Measurements from ENCODE around the gene DAPK1.

DAPK1 gene

DNA sequence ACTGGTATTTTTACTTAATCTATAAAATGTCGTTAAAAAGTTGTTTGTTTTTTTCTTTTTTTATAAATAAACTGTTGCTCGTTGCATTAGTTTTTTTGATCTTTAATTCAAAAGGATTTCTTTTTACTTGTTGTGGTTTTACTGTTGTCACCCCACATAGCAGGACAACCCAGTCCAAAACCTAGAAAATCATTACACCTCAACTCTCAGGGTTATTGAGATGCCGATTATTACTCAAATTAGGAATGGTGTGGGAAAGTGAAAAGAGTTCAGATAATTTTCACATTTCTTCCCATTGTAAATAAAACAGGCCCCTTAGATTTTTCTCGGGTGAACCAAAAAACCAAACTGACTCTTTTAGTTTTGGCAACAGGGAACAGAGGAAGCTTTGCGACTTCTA lies 210.9 kb downstream of the DAPK1 start:
- TF ChIP-seq, protein P1, sequence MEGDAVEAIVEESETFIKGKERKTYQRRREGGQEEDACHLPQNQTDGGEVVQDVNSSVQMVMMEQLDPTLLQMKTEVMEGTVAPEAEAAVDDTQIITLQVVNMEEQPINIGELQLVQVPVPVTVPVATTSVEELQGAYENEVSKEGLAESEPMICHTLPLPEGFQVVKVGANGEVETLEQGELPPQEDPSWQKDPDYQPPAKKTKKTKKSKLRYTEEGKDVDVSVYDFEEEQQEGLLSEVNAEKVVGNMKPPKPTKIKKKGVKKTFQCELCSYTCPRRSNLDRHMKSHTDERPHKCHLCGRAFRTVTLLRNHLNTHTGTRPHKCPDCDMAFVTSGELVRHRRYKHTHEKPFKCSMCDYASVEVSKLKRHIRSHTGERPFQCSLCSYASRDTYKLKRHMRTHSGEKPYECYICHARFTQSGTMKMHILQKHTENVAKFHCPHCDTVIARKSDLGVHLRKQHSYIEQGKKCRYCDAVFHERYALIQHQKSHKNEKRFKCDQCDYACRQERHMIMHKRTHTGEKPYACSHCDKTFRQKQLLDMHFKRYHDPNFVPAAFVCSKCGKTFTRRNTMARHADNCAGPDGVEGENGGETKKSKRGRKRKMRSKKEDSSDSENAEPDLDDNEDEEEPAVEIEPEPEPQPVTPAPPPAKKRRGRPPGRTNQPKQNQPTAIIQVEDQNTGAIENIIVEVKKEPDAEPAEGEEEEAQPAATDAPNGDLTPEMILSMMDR (IDR thresholded peaks at IDR 0.05; ENCODE audit: low read depth, low read length), result no peak
- H3K4me3 ChIP-seq (replicated peaks in 1 of 2; ENCODE audit: low read depth in 2 of 2, low read length in 2 of 2), result no peak overlapping the region
- DNase-seq (ENCODE audit: low read depth in 2 of 2), result no peak

- DNase-seq (ENCODE audit: low read depth in 2 of 2), result no peak
- H3K4me3 ChIP-seq (replicated peaks in 1 of 2; ENCODE audit: low read depth in 2 of 2, low read length in 2 of 2), result no peak overlapping the region
- TF ChIP-seq, protein P1 (IDR thresholded peaks at IDR 0.05; ENCODE audit: low read depth, low read length), result no peak
Measured at GRCh38 chr9:87708986-87709728, 211.5 kb downstream of the DAPK1 start.

DNA sequence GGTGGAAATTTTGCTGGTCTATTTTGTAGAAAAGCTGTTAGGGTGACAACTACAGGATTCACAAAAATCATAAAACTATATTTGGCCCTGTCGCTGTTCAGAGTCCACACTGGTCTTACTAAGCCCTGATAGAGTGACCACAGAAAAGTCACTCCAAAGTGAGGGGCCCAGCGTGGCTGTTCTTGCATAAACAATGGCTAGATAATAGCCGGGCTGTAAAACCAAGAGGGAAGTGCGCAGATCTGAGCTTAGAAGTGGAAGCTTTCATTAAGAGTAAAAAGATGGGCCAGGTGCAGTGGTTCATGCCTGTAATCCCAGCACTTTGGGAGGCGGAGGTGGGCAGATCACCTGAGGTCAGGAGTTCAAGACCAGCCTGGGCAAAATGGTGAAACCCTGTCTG lies 212.8 kb downstream of the DAPK1 start:
- no peak for DNase-seq (ENCODE audit: low read depth in 2 of 2)
- TF ChIP-seq, protein P1 (IDR thresholded peaks at IDR 0.05; ENCODE audit: low read depth, low read length), result no peak
- H3K4me3 ChIP-seq (replicated peaks in 1 of 2; ENCODE audit: low read depth in 2 of 2, low read length in 2 of 2), result no peak overlapping the region

- TF ChIP-seq, protein P1 (IDR thresholded peaks at IDR 0.05; ENCODE audit: low read depth, low read length), result no peak
- peak; percentile 86 to 88 for DNase-seq (ENCODE audit: low read depth in 2 of 2)
- H3K4me3 ChIP-seq (replicated peaks in 1 of 2; ENCODE audit: low read depth in 2 of 2, low read length in 2 of 2), result no peak overlapping the region
Measured at GRCh38 chr9:87711857-87712800, 214.5 kb downstream of the DAPK1 start.

- H3K4me3 ChIP-seq (replicated peaks in 1 of 2; ENCODE audit: low read depth in 2 of 2, low read length in 2 of 2), result no peak overlapping the region
- TF ChIP-seq, protein P1 (IDR thresholded peaks at IDR 0.05; ENCODE audit: low read depth, low read length), result no peak
- no peak for DNase-seq (ENCODE audit: low read depth in 2 of 2)
Measured at GRCh38 chr9:87712801-87713277, 215.2 kb downstream of the DAPK1 start.

- peak overlapping the region in 1 of 2 donors; percentile 22 for H3K4me3 ChIP-seq (replicated peaks in 1 of 2; ENCODE audit: low read depth in 2 of 2, low read length in 2 of 2)
Measured at GRCh38 chr9:87713278-87713987, 215.8 kb downstream of the DAPK1 start.

More at GRCh38 chr9:87713278-87713987, 215.8 kb downstream of the DAPK1 start:
- DNase-seq (ENCODE audit: low read depth in 2 of 2), result peak; percentile 99 to 100
- TF ChIP-seq, protein P1 (IDR thresholded peaks at IDR 0.05; ENCODE audit: low read depth, low read length), result no peak
